ENCODE measurements around the gene LCN15. TPM values are rescaled to one million over a fixed set of nuclear protein-coding genes. Genes with fewer than 3 reads are reported as not detected.

The LCN15 gene
- total RNA-seq, 1 experiment from 2014 or later, result not detected

DNA sequence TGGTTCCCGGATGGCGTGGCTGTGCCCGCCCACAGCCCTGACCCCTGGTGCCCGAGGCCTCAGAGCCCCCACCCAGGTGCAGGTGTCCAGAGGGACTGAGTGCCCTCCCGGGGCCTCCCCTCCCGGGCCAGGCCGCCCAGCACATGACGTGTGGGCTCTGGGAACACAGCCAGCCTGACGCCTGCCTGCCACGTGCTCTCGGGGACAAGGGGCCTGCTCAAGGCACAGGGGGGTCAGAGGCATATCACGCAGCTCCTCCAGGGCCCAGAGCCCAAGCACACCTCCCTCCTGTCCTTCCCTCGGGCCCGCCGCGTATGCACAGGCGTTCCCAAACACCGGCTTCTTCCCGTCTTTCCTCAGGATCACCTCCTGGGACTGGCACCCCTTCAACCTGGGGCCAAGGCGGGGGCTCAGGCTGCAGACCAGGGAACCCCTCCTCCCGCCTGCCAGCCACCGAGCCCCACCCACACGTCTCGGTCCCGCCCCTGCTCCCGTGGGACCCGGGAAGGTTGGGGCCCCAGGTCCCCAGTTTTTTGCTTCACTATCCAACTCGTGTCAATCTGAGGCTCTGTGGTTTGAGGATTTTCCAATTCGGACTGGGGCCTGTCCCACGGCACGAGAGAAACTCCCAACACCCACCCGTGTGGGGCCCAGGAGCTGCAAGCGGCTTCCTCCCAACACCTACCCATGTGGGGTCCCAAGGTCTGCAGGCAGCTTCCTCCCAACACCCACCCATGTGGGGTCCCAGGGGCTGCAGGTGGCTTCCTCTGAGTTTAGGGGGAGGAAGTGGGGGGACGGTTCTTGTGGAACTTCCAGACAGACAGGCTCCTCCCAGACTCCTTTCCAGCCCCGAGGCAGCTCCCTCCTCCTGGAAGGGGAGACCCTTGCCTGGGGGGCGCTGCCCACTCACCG lies 23.1 kb downstream of the LCN15 start:
- Histone ChIP-seq H3K79me2 (ENCODE audit: low read depth) (no peaks in the 10 kb centered on the region), H2AFZ (no peak overlapping the region), H3K27me3 (ENCODE audit: insufficient read depth, low read depth) (peaks cover 81% of the 10 kb centered on the region), H3K4me1 (replicated peaks; ENCODE audit: insufficient read depth) (no peaks in the 10 kb centered on the region), H3K9me3 (ENCODE audit: insufficient read depth, low read depth) (no peaks in the 10 kb centered on the region), H3K36me3 (ENCODE audit: low read depth) (no peaks in the 10 kb centered on the region), H4K20me1 (ENCODE audit: insufficient read depth) (no peaks in the 10 kb centered on the region), H3K9me2 (ENCODE audit: insufficient read depth) (no peaks in the 10 kb centered on the region), H3K27ac (no peak overlapping the region), H3K4me3 (no peak overlapping the region), H3K4me2 (no peak overlapping the region), H3F3A (ENCODE audit: insufficient read depth, low read depth) (no peaks in the 10 kb centered on the region)
- ChIA-PET POLR2A (ENCODE audit: unreplicated experiment) (no interaction called here), CTCF (no interaction called here)
- DNase-seq, result no peak
- intact Hi-C loops (cut with micrococcal nuclease; ENCODE audit: unreplicated experiment), result no loop called here
- TF ChIP-seq, protein P1, sequence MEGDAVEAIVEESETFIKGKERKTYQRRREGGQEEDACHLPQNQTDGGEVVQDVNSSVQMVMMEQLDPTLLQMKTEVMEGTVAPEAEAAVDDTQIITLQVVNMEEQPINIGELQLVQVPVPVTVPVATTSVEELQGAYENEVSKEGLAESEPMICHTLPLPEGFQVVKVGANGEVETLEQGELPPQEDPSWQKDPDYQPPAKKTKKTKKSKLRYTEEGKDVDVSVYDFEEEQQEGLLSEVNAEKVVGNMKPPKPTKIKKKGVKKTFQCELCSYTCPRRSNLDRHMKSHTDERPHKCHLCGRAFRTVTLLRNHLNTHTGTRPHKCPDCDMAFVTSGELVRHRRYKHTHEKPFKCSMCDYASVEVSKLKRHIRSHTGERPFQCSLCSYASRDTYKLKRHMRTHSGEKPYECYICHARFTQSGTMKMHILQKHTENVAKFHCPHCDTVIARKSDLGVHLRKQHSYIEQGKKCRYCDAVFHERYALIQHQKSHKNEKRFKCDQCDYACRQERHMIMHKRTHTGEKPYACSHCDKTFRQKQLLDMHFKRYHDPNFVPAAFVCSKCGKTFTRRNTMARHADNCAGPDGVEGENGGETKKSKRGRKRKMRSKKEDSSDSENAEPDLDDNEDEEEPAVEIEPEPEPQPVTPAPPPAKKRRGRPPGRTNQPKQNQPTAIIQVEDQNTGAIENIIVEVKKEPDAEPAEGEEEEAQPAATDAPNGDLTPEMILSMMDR (conservative IDR thresholded peaks at IDR 0.05), result no peak
- no peak for TF ChIP-seq EZH2 (IDR thresholded peaks at IDR 0.05; ENCODE audit: low read depth)
- no TSS peak for BruUV-seq (replicated peaks)

GRCh38 chr9:136740491-136740890 lies 23.8 kb downstream of the LCN15 start:
- Histone ChIP-seq H3K4me3 (no peak overlapping the region), H3K27ac (no peak overlapping the region), H3K9me2 (ENCODE audit: insufficient read depth) (no peaks in the 10 kb centered on the region), H3K4me2 (no peak overlapping the region), H4K20me1 (ENCODE audit: insufficient read depth) (no peaks in the 10 kb centered on the region), H3K36me3 (ENCODE audit: low read depth) (no peaks in the 10 kb centered on the region), H3F3A (ENCODE audit: insufficient read depth, low read depth) (no peaks in the 10 kb centered on the region), H3K9me3 (ENCODE audit: insufficient read depth, low read depth) (no peaks in the 10 kb centered on the region), H2AFZ (no peak overlapping the region), H3K27me3 (ENCODE audit: insufficient read depth, low read depth) (peaks cover 76% of the 10 kb centered on the region), H3K4me1 (replicated peaks; ENCODE audit: insufficient read depth) (no peaks in the 10 kb centered on the region), H3K79me2 (ENCODE audit: low read depth) (no peaks in the 10 kb centered on the region)
- no TSS peak for BruUV-seq (replicated peaks)
- DNase-seq, result no peak
- intact Hi-C loops (cut with micrococcal nuclease; ENCODE audit: unreplicated experiment), result no loop called here
- POLR2A ChIA-PET (ENCODE audit: unreplicated experiment), result no interaction called here
- TF ChIP-seq EZH2 (IDR thresholded peaks at IDR 0.05; ENCODE audit: low read depth), result no peak
- TF ChIP-seq, protein P1 (conservative IDR thresholded peaks at IDR 0.05), result no peak
- CTCF ChIA-PET, result no interaction called here

GRCh38 chr9:136740069-136740468 lies 24.2 kb downstream of the LCN15 start:
- H2AFZ ChIP-seq, result no peak overlapping the region

More at GRCh38 chr9:136740069-136740468, 24.2 kb downstream of the LCN15 start:
- Histone ChIP-seq H3K36me3 (ENCODE audit: low read depth) (no peaks in the 10 kb centered on the region), H3K4me1 (replicated peaks; ENCODE audit: insufficient read depth) (no peaks in the 10 kb centered on the region), H3K9me2 (ENCODE audit: insufficient read depth) (no peaks in the 10 kb centered on the region), H3K27ac (no peak overlapping the region), H3K9me3 (ENCODE audit: insufficient read depth, low read depth) (no peaks in the 10 kb centered on the region), H4K20me1 (ENCODE audit: insufficient read depth) (no peaks in the 10 kb centered on the region), H3K4me2 (no peak overlapping the region), H3K27me3 (ENCODE audit: insufficient read depth, low read depth) (peaks cover 73% of the 10 kb centered on the region), H3K4me3 (no peak overlapping the region), H3F3A (ENCODE audit: insufficient read depth, low read depth) (no peaks in the 10 kb centered on the region; the same call in 1 of the 2 replicates), H3K79me2 (ENCODE audit: low read depth) (no peaks in the 10 kb centered on the region)
- intact Hi-C loops (cut with micrococcal nuclease; ENCODE audit: unreplicated experiment), result no loop called here
- BruUV-seq (replicated peaks), result no TSS peak
- no peak for DNase-seq
- CTCF ChIA-PET, result no interaction called here
- POLR2A ChIA-PET (ENCODE audit: unreplicated experiment), result no interaction called here
- TF ChIP-seq, protein P1 (conservative IDR thresholded peaks at IDR 0.05), result no peak
- no peak for TF ChIP-seq EZH2 (IDR thresholded peaks at IDR 0.05; ENCODE audit: low read depth)
